ENCODE measurements around the gene PELI1. TPM values are rescaled to one million over a fixed set of nuclear protein-coding genes. Genes with fewer than 3 reads are reported as not detected.
"Not testable (repeated sequence)": the region's sequence is repeated elsewhere in the genome, so short reads cannot be mapped to it uniquely, and the experiment has no call there.

Gene PELI1
- total RNA-seq, 3 donors from 2014 or later (not counting 1 experiment from before 2014, with no cell fraction given) = 42.3 to 141 (median 65.0) TPM

DNA sequence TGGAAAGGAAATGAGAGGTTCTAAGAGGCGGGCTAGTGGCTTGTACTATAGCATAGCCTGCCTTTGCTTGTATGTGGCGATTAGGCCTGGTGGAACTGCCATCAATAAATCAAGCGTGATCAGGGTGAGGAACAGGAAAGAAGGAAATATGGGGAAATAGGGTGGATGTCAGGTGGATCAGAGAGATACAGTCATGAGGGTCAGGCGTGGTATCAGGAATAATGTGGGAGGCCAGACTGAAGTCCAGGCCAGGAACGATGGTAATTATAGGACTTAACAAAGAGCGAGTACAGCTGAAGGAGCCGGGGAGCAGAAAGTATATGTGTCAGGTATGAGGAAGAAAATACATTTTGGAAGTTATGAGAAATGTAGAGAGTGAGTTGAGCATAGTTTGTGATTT, 67.4 kb downstream of the PELI1 start:
- H3K4me3 Mint-ChIP-seq; H3K27ac ChIP-seq (ENCODE audit: low read length); H3K27me3 ChIP-seq (ENCODE audit: control insufficient read depth, insufficient read depth, low read length); H3K4me1 Mint-ChIP-seq; ATAC-seq; H3K9me3 Mint-ChIP-seq; DNase-seq; H3K4me3 ChIP-seq (ENCODE audit: low read length); intact Hi-C loops (cut with micrococcal nuclease); H3K9me3 ChIP-seq (ENCODE audit: control insufficient read depth, insufficient read depth, low read length); H3K36me3 ChIP-seq (ENCODE audit: control insufficient read depth, insufficient read depth, low read length); H3K4me1 ChIP-seq (ENCODE audit: control insufficient read depth, insufficient read depth, low read length); H3K36me3 Mint-ChIP-seq; H3K27ac Mint-ChIP-seq: not testable (repeated sequence)
- WGBS (ENCODE audit: insufficient coverage) = 90% methylated on average over 7 of the region's 7 CpGs
- H3K27me3 Mint-ChIP-seq (ENCODE audit: low read depth in 2 of 2) = peaks cover 11 to 14% of the 10 kb centered on the region in 2 donors

DNA sequence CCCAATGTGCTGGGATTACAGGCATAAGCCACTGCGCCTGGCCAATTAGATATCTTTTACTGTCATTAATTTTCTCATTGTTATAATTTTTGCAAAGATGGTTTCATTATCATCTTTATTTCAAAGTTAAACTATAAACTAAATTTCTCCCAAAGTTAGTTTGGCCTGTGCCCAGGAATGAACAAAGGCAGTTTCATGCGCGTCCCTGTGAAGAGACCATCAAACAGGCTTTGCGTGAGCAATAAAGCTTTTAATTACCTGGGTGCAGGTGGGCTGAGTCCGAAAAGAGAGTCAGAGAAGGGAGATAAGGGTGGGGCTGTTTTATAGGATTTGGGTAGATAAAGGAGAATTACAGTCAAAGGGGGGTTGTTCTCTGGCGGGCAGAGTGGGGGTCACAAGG, 69.6 kb downstream of the PELI1 start:
- H3K27ac Mint-ChIP-seq; intact Hi-C loops (cut with micrococcal nuclease); H3K36me3 ChIP-seq (ENCODE audit: control insufficient read depth, insufficient read depth, low read length); DNase-seq; H3K27me3 Mint-ChIP-seq (ENCODE audit: low read depth in 2 of 2); H3K27me3 ChIP-seq (ENCODE audit: control insufficient read depth, insufficient read depth, low read length); H3K4me3 Mint-ChIP-seq; H3K4me1 ChIP-seq (ENCODE audit: control insufficient read depth, insufficient read depth, low read length); H3K36me3 Mint-ChIP-seq; ATAC-seq; H3K9me3 Mint-ChIP-seq; H3K4me3 ChIP-seq (ENCODE audit: low read length); H3K4me1 Mint-ChIP-seq; H3K9me3 ChIP-seq (ENCODE audit: control insufficient read depth, insufficient read depth, low read length); H3K27ac ChIP-seq (ENCODE audit: low read length): not testable (repeated sequence)
- WGBS (ENCODE audit: insufficient coverage) = 96% methylated on average over 5 of the region's 6 CpGs

DNA sequence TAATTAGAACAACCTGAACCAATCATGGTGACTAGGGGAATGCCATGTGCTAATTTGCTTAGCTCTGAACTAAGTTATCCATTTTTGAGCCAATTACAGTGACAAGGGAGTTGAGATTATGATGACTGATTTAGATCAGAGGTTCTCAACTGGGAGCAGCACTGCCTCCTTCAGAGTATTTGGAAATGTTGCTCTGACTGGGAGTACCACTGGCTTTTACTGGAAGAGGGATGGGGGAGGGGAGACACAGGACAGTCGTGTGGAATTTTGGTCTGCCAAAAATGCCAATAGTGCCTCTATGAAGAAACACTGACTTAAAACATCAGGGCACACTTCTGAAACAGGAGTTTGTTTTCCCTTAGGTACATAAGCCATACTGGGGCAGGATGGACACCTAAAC, 76.9 kb downstream of the PELI1 start:
- H3K9me3 Mint-ChIP-seq = no peaks in the 10 kb centered on the region
- peaks cover 5 to 6% of the 10 kb centered on the region in 2 donors for H3K4me1 Mint-ChIP-seq
- Histone ChIP-seq H3K4me1 (ENCODE audit: control insufficient read depth, insufficient read depth, low read length) (no peaks in the 10 kb centered on the region), H3K4me3 (ENCODE audit: low read length) (no peak overlapping the region), H3K36me3 (ENCODE audit: control insufficient read depth, insufficient read depth, low read length) (no peaks in the 10 kb centered on the region), H3K27ac (ENCODE audit: low read length) (no peak overlapping the region), H3K27me3 (ENCODE audit: control insufficient read depth, insufficient read depth, low read length) (no peaks in the 10 kb centered on the region), H3K9me3 (ENCODE audit: control insufficient read depth, insufficient read depth, low read length) (no peaks in the 10 kb centered on the region)
- DNase-seq = no peak
- H3K27me3 Mint-ChIP-seq (ENCODE audit: low read depth in 2 of 2) = no peaks in the 10 kb centered on the region
- H3K4me3 Mint-ChIP-seq = no peak overlapping the region
- no peaks in the 10 kb centered on the region for H3K36me3 Mint-ChIP-seq
- intact Hi-C loops (cut with micrococcal nuclease) = no loop called here
- TF ChIP-seq, protein P1, sequence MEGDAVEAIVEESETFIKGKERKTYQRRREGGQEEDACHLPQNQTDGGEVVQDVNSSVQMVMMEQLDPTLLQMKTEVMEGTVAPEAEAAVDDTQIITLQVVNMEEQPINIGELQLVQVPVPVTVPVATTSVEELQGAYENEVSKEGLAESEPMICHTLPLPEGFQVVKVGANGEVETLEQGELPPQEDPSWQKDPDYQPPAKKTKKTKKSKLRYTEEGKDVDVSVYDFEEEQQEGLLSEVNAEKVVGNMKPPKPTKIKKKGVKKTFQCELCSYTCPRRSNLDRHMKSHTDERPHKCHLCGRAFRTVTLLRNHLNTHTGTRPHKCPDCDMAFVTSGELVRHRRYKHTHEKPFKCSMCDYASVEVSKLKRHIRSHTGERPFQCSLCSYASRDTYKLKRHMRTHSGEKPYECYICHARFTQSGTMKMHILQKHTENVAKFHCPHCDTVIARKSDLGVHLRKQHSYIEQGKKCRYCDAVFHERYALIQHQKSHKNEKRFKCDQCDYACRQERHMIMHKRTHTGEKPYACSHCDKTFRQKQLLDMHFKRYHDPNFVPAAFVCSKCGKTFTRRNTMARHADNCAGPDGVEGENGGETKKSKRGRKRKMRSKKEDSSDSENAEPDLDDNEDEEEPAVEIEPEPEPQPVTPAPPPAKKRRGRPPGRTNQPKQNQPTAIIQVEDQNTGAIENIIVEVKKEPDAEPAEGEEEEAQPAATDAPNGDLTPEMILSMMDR (IDR thresholded peaks at IDR 0.05) = no peak
- no peak overlapping the region for H3K27ac Mint-ChIP-seq
- WGBS (ENCODE audit: insufficient coverage) = 90% methylated on average over 1 of the region's 1 CpG
- ATAC-seq = no peak

DNA sequence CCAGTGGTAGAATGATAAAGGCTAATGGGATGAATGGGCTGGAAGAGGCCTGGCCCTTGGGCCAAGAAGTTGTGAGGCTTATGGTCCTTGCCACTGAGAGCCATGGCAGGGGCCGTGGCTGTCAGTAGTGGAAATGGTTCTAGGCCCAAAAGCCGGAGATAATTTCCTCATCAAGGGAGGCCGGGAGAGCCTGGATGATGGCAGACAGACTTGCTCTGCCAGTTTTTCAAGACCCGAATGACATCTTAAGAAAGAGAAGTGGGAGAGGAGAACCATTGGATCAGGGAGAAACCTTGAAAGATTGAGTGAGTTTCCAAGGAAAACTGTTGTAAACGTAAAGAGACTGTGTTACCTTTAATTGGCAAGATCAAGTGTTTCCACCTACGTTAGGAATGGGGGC, 78.7 kb downstream of the PELI1 start:
- Histone ChIP-seq H3K36me3 (ENCODE audit: control insufficient read depth, insufficient read depth, low read length) (no peaks in the 10 kb centered on the region), H3K27ac (ENCODE audit: low read length) (no peak overlapping the region), H3K4me1 (ENCODE audit: control insufficient read depth, insufficient read depth, low read length) (no peaks in the 10 kb centered on the region), H3K4me3 (ENCODE audit: low read length) (no peak overlapping the region), H3K27me3 (ENCODE audit: control insufficient read depth, insufficient read depth, low read length) (no peaks in the 10 kb centered on the region), H3K9me3 (ENCODE audit: control insufficient read depth, insufficient read depth, low read length) (no peaks in the 10 kb centered on the region)
- intact Hi-C loops (cut with micrococcal nuclease) = no loop called here
- Mint-ChIP-seq H3K27ac (no peak overlapping the region), H3K9me3 (no peaks in the 10 kb centered on the region), H3K4me1 (peaks cover 5 to 6% of the 10 kb centered on the region in 2 donors), H3K27me3 (ENCODE audit: low read depth in 2 of 2) (no peaks in the 10 kb centered on the region), H3K36me3 (no peaks in the 10 kb centered on the region), H3K4me3 (no peak overlapping the region)
- TF ChIP-seq, protein P1 (IDR thresholded peaks at IDR 0.05) = no peak
- 79% methylated on average over 6 of the region's 6 CpGs for WGBS (ENCODE audit: insufficient coverage)
- no peak for DNase-seq
- no peak for ATAC-seq

DNA sequence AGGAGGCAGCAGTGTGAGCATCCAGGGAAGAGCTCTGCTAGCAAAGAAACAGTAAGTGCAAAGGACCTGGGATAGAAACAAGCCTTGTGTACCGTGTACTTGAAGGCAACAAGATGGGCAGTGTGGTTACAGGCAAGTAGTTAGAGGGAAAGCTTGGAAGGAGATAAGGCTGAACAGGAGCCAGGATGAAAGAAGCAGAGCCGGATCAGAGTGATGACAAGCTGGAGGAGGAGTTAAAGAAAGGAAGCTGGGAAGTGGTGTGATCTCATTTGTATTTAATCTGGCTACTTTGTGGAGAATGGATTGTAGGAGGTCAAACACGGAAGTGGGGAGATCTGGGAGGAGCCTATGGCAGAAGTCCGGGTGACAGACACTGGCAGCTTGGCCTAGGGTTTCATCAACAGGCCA, 80.3 kb downstream of the PELI1 start:
- Histone ChIP-seq H3K9me3 (ENCODE audit: control insufficient read depth, insufficient read depth, low read length) (no peaks in the 10 kb centered on the region), H3K27me3 (ENCODE audit: control insufficient read depth, insufficient read depth, low read length) (no peaks in the 10 kb centered on the region), H3K27ac (ENCODE audit: low read length) (no peak overlapping the region), H3K4me1 (ENCODE audit: control insufficient read depth, insufficient read depth, low read length) (no peaks in the 10 kb centered on the region), H3K4me3 (ENCODE audit: low read length) (no peak overlapping the region), H3K36me3 (ENCODE audit: control insufficient read depth, insufficient read depth, low read length) (no peaks in the 10 kb centered on the region)
- intact Hi-C loops (cut with micrococcal nuclease) = no loop called here
- no peaks in the 10 kb centered on the region for H3K27me3 Mint-ChIP-seq (ENCODE audit: low read depth in 2 of 2)
- ATAC-seq (no peak), DNase-seq (no peak)
- TF ChIP-seq, protein P1 (IDR thresholded peaks at IDR 0.05) = no peak
- H3K36me3 Mint-ChIP-seq = no peaks in the 10 kb centered on the region
- no peaks in the 10 kb centered on the region for H3K9me3 Mint-ChIP-seq
- H3K4me1 Mint-ChIP-seq = peaks cover 5 to 6% of the 10 kb centered on the region in 2 donors
- WGBS (ENCODE audit: insufficient coverage) = 97% methylated on average over 4 of the region's 4 CpGs
- H3K4me3 Mint-ChIP-seq = no peak overlapping the region
- H3K27ac Mint-ChIP-seq = no peak overlapping the region
